HG02623 (cell line): ENCODE data around the gene RAVER1.
"Not testable (repeated sequence)": the region's sequence is repeated elsewhere in the genome, so short reads cannot be mapped to it uniquely, and the experiment has no call there.

Source experiments
- ATAC-seq: cut with Tn5 transposase; IDR thresholded peaks from one replicate; pipeline ENCODE4 v1.9.1; 2021; ENCODE audit warnings: moderate library complexity; ENCODE audit not compliant: unreplicated experiment

RAVER1 gene

DNA sequence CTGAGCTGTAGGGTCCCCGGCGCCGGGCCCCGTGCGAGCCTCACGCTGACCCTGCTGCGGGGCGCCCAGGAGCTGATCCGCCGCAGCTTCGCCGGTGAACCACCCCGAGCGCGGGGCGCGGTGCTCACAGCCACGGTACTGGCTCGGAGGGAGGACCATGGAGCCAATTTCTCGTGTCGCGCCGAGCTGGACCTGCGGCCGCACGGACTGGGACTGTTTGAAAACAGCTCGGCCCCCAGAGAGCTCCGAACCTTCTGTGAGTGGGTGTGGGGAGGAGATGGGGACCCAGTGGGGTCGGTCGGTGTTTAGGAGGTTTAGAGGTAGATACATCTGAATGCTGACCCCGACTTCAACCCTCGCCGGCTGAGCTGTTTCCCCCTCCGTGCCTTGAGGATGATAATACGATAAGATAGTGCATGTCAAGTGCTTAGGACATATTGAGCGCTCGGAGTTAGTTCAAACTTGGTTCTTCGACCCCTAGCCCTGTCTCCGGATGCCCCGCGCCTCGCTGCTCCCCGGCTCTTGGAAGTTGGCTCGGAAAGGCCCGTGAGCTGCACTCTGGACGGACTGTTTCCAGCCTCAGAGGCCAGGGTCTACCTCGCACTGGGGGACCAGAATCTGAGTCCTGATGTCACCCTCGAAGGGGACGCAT lies 41.6 kb downstream of the RAVER1 start:
- no peak for ATAC-seq

DNA sequence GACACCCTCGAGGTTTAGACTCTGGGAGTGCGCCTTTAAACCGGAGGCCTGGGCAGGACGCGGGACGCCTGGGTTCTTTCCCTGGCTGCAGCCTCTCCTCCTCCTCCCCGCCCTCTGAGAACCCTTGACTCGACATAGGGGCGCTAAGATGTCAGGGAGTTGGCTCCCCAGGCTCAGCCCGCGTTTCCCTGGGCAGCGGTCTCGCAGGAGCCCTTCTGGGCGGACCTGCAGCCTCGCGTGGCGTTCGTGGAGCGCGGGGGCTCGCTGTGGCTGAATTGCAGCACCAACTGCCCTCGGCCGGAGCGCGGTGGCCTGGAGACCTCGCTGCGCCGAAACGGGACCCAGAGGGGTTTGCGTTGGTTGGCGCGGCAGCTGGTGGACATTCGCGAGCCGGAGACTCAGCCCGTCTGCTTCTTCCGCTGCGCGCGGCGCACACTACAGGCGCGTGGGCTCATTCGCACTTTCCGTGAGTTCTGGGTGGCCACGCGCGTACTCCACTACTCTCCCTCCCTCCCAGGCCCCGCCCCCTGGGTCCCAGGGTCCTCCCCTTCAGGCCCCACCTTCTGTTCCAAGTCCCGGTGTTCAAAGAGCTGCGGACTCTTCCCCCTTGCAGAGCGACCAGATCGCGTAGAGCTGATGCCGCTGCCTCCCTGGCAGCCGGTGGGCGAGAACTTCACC lies 42.3 kb downstream of the RAVER1 start:
- no peak for ATAC-seq

DNA sequence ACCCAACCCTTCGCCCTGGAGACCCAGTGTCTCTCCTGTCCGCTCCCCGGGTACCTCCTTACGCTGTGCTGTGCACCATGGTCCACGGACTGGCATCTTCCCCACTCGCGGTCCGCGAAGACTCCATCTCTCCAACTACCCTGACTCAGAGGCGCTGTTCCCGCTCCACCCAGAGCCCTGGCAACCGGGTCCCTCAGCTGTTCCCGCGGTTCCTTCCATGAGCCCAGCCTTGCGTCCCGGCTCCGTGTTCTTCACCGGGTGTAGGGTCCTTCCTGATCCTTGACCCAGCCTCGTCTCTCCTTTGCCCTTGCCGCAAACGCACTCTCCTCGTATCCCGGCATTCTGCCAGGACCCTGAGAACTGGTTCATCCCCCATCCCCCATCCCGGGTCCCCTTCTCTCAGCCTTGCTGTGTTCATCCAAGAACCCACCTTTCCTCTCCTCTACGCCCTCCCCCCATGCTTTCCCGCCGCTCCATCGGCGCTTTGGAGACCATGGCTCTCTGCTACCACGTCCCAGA lies 42.9 kb downstream of the RAVER1 start:
- no peak for ATAC-seq

DNA sequence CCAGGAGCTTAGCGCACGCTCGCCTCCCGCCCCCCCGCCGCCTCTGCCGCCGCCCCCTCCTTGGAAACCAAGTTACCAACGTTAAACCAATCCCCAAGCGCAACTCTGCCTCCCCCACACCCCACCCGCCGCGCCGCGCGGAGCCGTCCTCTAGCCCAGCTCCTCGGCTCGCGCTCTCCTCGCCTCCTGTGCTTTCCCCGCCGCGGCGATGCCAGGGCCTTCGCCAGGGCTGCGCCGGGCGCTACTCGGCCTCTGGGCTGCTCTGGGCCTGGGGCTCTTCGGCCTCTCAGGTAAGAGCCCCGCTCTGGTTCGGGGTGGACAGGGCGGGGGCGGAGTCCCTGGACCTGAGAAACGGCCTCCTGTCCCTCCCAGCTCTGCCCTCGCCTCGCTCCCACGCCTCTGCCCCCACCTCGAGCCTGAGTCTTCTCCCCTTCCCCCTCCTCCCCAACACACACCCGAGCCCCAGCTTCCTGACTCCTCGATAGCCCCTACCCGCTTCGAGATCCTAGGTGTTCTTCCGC lies 43.4 kb downstream of the RAVER1 start, which contains the start of gene ICAM5:
Gene ICAM5 (plus strand): TSS at position 117 of the 521 bp plus-strand sequence. CDS start 92 bp downstream, at position 209.
- no peak for ATAC-seq

DNA sequence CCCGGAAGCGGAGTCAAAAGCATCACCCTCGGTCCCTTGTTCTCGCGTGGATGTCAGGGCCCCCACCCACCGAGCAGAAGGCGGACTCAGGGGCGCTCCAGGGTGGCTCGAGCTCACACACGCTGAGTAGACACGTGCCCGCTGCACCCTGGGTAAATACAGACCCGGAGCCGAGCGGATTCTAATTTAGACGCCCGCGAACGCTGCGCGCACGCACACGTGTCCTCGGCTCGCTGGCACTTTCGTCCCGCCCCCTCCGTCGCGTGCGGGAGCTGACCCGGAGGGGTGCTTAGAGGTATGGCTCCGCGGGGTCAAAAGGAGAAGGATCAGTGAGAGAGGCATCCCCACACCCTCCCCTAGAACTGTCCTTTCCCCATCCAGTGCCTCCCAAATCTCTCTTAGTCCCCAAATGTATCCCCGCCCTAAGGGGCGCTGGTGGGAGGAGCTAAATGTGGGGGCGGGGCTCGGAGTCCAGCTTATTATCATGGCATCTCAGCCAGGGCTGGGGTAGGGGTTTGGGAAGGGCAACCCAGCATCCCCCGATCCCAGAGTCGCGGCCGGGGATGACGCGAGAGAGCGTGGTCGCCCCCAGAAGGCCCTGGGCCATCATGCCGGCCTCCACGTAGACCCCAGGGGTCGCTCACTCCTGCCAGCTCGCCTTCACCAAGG lies 44.0 kb downstream of the RAVER1 start:
- no peak for ATAC-seq

DNA sequence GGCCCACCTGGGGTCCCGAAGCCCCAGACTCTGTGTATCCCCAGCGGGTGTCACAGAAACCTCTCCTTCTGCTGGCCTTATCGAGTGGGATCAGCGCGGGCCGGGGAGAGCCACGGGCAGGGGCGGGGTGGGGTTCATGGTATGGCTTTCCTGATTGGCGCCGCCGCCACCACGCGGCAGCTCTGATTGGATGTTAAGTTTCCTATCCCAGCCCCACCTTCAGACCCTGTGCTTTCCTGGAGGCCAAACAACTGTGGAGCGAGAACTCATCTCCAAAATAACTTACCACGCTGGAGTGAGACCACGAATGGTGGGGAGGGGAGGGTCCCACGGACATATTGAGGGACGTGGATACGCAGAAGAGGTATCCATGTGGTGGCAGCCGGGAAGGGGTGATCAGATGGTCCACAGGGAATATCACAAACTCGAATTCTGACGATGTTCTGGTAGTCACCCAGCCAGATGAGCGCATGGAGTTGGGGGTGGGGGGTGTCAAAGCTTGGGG lies 44.6 kb downstream of the RAVER1 start:
- no peak for ATAC-seq

DNA sequence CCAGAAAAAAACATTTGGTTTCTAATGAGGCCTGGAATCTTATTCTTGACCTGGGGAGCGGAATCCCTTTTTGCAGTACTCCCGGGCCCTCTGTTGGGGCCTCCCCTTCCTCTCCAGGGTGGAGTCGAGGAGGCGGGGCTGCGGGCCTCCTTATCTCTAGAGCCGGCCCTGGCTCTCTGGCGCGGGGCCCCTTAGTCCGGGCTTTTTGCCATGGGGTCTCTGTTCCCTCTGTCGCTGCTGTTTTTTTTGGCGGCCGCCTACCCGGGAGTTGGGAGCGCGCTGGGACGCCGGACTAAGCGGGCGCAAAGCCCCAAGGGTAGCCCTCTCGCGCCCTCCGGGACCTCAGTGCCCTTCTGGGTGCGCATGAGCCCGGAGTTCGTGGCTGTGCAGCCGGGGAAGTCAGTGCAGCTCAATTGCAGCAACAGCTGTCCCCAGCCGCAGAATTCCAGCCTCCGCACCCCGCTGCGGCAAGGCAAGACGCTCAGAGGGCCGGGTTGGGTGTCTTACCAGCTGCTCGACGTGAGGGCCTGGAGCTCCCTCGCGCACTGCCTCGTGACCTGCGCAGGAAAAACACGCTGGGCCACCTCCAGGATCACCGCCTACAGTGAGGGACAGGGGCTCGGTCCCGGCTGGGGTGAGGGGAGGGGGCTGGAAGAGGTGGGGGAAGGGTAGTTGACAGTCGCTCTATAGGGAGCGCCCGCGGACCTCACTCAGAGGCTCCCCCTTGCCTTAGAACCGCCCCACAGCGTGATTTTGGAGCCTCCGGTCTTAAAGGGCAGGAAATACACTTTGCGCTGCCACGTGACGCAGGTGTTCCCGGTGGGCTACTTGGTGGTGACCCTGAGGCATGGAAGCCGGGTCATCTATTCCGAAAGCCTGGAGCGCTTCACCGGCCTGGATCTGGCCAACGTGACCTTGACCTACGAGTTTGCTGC lies 46.3 kb downstream of the RAVER1 start, which contains the start of gene ICAM4:
Gene ICAM4 (plus strand): TSS at position 153 of the 935 bp plus-strand sequence. CDS start 58 bp downstream, at position 211.
- ATAC-seq, result no peak

DNA sequence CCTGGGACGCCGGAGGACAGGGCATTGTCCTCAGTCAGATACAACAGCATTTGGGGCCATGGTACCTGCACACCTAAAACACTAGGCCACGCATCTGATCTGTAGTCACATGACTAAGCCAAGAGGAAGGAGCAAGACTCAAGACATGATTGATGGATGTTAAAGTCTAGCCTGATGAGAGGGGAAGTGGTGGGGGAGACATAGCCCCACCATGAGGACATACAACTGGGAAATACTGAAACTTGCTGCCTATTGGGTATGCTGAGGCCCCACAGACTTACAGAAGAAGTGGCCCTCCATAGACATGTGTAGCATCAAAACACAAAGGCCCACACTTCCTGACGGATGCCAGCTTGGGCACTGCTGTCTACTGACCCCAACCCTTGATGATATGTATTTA lies 47.9 kb downstream of the RAVER1 start:
- ATAC-seq, result no peak

DNA sequence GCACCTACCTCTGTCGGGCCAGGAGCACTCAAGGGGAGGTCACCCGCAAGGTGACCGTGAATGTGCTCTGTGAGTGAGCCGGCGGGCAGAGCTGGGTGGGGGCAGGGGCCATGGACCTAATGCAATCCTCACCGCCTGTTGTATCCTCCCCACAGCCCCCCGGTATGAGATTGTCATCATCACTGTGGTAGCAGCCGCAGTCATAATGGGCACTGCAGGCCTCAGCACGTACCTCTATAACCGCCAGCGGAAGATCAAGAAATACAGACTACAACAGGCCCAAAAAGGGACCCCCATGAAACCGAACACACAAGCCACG lies 48.4 kb downstream of the RAVER1 start:
- no peak for ATAC-seq

DNA sequence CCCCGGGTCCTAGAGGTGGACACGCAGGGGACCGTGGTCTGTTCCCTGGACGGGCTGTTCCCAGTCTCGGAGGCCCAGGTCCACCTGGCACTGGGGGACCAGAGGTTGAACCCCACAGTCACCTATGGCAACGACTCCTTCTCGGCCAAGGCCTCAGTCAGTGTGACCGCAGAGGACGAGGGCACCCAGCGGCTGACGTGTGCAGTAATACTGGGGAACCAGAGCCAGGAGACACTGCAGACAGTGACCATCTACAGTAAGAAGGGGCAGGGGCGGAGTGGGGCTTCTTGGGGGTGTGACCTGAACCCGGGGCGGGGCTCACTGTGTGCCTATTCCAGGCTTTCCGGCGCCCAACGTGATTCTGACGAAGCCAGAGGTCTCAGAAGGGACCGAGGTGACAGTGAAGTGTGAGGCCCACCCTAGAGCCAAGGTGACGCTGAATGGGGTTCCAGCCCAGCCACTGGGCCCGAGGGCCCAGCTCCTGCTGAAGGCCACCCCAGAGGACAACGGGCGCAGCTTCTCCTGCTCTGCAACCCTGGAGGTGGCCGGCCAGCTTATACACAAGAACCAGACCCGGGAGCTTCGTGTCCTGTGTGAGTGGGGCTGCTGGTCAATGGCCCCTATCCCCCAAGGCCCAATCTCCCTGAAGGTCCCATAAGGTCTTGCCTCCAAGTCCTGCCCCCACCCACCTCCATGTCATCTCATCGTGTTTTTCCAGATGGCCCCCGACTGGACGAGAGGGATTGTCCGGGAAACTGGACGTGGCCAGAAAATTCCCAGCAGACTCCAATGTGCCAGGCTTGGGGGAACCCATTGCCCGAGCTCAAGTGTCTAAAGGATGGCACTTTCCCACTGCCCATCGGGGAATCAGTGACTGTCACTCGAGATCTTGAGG lies 49.0 kb downstream of the RAVER1 start:
- ATAC-seq, result no peak

DNA sequence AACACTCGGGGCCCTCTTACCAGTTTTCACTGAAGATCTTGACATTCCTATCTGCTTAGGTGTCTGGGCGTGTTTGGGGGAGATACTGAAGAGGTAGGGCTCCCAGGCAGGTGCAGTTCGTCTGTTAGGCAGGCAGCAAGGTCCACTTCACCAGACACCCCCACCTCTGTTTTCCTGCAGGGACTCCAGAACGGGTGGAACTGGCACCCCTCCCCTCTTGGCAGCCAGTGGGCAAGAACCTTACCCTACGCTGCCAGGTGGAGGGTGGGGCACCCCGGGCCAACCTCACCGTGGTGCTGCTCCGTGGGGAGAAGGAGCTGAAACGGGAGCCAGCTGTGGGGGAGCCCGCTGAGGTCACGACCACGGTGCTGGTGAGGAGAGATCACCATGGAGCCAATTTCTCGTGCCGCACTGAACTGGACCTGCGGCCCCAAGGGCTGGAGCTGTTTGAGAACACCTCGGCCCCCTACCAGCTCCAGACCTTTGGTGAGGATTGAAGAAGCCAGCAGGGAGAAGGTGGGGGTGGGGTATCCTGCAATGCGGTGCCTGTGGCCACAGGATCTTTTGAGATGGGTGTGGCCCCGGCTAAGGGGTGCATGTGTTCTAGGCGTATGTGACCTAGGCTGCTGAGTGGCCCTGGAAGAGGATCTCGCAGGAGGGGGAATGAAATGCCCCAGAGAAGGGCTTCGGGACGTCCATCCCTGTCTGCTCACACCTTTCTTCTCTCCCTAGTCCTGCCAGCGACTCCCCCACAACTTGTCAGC lies 49.8 kb downstream of the RAVER1 start:
- ATAC-seq, result no peak

DNA sequence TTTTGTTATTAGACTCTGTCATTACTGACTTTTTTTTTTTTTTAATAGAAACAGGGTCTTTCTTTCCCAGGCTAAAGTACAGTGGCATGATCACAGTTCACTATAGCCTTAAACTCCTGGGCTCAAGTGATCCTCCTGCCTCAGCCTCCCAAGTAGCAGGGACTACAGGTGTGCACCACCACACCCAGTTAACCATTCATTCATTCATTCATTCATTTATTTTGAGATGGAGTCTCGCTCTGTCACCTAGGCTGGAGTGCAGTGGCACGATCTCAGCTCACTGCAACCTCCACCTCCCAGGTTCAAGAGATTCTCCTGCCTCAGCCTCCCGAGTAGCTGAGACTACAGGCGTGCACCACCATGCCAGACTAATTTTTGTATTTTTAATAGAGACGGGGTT lies 51.3 kb downstream of the RAVER1 start:
- ATAC-seq, result not testable (repeated sequence)

DNA sequence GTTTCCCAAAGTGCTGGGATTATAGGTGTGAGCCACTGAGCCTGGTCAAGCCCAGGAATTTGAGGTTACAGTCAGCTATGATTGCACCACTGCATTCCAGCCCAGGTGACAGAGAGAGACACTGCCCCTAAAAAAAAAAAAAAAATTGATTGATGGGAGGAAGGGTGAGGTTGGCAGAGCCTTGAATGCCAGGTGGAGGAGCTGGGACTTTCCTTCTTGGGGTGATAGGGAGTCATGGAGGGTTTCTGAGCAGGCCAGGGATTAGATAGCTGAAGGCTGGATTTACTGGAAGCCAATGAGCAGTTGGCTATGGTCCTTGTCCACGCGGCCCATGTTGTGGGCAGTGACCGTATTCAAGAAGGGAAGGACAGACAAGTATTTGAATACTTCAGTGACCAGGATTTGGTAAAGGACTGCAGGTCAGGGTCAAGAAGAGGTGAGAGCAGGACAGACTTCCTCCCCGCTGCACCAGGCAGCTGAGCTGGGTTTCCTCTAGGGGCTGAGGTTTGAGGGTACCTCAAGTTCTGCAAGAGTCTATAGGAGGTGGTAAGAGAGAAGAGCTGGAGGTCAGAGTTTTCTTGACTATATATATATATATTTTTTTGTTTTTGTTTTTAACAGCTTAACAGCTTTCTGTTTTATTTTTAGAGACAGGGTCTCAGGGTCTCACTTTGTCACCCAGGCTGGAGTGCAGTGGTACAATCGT lies 53.4 kb downstream of the RAVER1 start:
- ATAC-seq, result no peak

DNA sequence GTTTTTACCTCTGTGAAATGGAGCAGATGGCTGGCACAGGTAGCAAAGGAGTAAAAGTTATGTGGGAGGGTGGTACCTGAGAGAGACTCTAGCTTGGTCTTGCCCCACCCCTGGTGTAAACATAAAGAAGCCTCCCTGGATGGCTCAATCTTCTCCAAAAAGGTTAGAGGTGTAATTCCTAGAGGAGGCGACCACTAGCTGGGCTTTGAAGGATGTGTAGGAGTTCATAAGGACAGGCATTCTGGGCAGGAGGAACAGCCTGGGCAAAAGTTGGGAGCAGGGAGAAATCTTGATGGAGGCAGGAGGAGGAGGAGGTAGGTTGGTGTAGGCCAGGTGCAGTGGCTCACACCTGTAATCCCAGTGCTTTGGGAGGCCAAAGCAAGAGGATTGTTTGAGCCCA lies 54.4 kb downstream of the RAVER1 start:
- ATAC-seq, result no peak

DNA sequence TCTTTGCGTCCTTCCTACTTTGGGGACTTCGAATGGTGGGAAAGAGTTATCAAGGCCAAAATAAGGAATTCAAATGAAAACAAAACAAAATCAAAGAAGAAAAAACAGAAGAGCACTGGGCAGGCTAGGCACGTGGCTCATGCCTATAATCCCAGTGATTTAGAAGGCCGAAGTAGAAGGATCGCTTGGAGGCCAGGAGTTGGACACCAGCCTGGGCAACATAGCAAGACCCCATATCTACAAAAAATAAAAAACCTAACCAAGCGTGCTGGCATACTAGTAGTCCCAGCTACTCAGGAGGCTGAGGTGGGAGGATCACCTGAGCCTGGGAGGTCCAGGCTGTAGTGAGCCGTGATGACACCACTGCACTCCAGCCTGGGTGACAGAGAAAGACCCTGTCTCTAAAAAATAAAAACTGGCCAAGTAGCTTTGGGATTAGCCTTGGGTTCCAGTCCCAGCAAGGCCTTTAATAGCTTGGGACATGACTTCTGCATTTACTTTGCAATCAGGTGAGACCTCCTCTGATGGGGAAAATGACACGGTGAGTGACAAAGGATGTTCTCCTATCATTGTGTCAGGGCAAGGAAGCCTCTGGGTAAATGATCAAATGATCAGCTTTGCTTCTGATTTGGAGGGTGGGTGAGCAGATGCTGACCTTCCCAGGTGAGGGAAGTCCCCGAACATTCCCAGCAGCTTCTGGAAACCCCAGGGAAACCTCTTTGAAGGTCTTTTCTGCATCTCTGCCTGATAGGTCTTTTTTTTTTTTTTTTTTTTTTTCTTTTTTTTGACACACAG lies 55.3 kb downstream of the RAVER1 start:
- ATAC-seq, result no peak

DNA sequence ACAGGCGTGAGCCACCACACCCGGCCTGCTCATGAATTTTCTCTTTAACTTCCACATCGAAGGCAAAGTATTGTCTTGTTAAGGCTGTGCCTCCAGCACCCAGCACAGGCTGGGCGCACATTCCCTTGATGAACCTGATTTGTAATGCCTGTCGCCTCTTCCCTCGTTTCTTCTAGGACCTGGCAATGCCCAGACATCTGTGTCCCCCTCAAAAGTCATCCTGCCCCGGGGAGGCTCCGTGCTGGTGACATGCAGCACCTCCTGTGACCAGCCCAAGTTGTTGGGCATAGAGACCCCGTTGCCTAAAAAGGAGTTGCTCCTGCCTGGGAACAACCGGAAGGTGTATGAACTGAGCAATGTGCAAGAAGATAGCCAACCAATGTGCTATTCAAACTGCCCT lies 58.7 kb downstream of the RAVER1 start:
- no peak for ATAC-seq

DNA sequence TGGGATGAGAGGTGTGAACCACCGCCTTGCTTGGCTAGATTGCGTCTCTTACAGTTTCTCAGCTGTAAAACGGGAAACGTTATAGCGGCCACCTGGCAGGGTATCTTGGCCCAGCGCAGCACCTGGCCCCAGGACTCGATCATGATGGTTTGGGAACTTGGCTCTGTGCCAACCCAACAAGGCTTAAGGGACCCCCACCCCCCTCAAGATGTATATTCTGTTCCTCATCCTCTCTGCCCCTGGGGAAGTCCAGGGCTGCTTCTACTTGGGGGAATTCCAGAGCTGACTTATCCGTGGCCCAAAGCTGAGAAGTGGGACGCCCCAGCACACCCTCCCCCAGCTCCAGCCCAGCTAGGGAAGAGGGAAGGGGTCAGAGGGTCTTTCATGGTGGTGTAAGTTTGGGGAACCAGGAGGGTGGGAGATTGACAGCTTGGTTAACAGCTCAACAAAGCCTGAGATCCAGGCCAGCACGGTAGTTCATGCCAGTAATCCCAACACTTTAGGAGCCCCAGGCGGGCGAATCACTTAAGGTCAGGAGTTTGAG lies 61.7 kb downstream of the RAVER1 start:
- ATAC-seq, result no peak
